HepG2 (cell line): ENCODE results near the gene NFATC3. TPM values are rescaled to one million over a fixed set of nuclear protein-coding genes. Genes with fewer than 3 reads are reported as not detected.

Source experiments
- LCORL ChIP-seq, 2 experiments: fragments of 450-650 bp in 1 of 2; sonication (generic) in 1 of 2; formaldehyde crosslinking in 1 of 2; IDR thresholded peaks; 2 replicates each; pipeline versions ENCODE4 v1.5.0 to v1.6.1; 2017 to 2020; ENCODE audit warnings: antibody characterized with exemption in 1 of 2, missing genetic modification reagents in 1 of 2
- NRL ChIP-seq: sonication (generic); formaldehyde crosslinking; IDR thresholded peaks from 2 replicates; pipeline ENCODE4 v1.5.0; 2020; ENCODE audit warnings: missing genetic modification reagents, mild to moderate bottlenecking, moderate library complexity, borderline replicate concordance
- PITX1 ChIP-seq: sonication (generic); formaldehyde crosslinking; IDR thresholded peaks from 2 replicates; pipeline ENCODE4 v1.5.1; 2020; ENCODE audit warnings: mild to moderate bottlenecking, missing genetic modification reagents
- PRDM15 ChIP-seq: sonication (generic); formaldehyde crosslinking; IDR thresholded peaks from 2 replicates; pipeline ENCODE4 v1.4.0; 2020; ENCODE audit warnings: missing genetic modification reagents
- TBL1XR1 ChIP-seq: fragments of 150-350 bp; IDR thresholded peaks from 2 replicates; pipeline ENCODE4 v1.6.1; 2014; ENCODE audit warnings: borderline replicate concordance, low read length; ENCODE audit not compliant: partially characterized antibody
- TBX2 ChIP-seq: sonication (generic); formaldehyde crosslinking; IDR thresholded peaks from 2 replicates; pipeline ENCODE4 v1.5.0; 2020; ENCODE audit warnings: missing genetic modification reagents, mild to moderate bottlenecking, borderline replicate concordance
- ZBTB14 ChIP-seq: sonication (generic); formaldehyde crosslinking; IDR thresholded peaks from 2 replicates; pipeline ENCODE4 v1.4.0; 2020; ENCODE audit warnings: missing genetic modification reagents
- ZFP1 ChIP-seq: IDR thresholded peaks from 2 replicates; pipeline ENCODE4 v1.6.1; 2016
- ZFP91 ChIP-seq: sonication (generic); formaldehyde crosslinking; IDR thresholded peaks from 2 replicates; pipeline ENCODE4 v1.9.0; 2022; ENCODE audit warnings: missing genetic modification reagents, mild to moderate bottlenecking, borderline replicate concordance
- ZNF232 ChIP-seq: sonication (generic); formaldehyde crosslinking; IDR thresholded peaks from 2 replicates; pipeline ENCODE4 v1.4.0; 2020; ENCODE audit warnings: missing genetic modification reagents, borderline replicate concordance
- ZNF281 ChIP-seq: sonication (generic); formaldehyde crosslinking; IDR thresholded peaks from 2 replicates; pipeline ENCODE4 v1.4.0; 2020; ENCODE audit warnings: missing genetic modification reagents, borderline replicate concordance
- ZNF790 ChIP-seq: sonication (generic); formaldehyde crosslinking; IDR thresholded peaks from 2 replicates; pipeline ENCODE4 v1.8.0; 2022; ENCODE audit warnings: missing genetic modification reagents, mild to moderate bottlenecking, borderline replicate concordance
- polyA plus RNA-seq, 8 experiments: library from polyadenylated mRNA; depleted of rRNA in 3 of 8; stranded (reverse) in 7 of 8; unstranded in 1 of 8; fragments of >200 nt; fragmentation: Illumina TruSeq in 4 of 8; extraction: Trizol in 4 of 8; gene quantifications; 2 replicates each; pipeline versions ENCODE4 v1.2.1 to v1.2.3, GENCODE V29; 2011 to 2016; ENCODE audit warnings: low read depth in 4 of 8, missing spikeins in 1 of 8, mixed read lengths in 1 of 8; ENCODE audit not compliant: insufficient read depth in 1 of 8
- total RNA-seq, 5 experiments: library from RNA; depleted of rRNA; stranded (reverse); fragments of >200 nt; fragmentation: Illumina TruSeq; extraction: Trizol; gene quantifications; 2 replicates each; pipeline ENCODE4 v1.2.3, GENCODE V29; 2016; ENCODE audit warnings: low read depth in 1 of 5

Gene NFATC3
- total and polyA plus RNA-seq, 2 of the 13 experiments (the other 11 are each of a cell fraction or from before 2014, with no cell fraction given) = 52.6 to 62.7 TPM

- TF ChIP-seq TBX2 (CRISPR knock-in tag) = peak; percentile 38
- peak; percentile 92 for TF ChIP-seq ZNF281 (CRISPR knock-in tag)
- peak; percentile 52 for TF ChIP-seq PITX1 (CRISPR knock-in tag)
- 0 out of 2 replicates have a peak, but pooled peaks have one; percentile 50 for TF ChIP-seq ZNF232 (CRISPR knock-in tag)
- 0 out of 2 replicates have a peak, but pooled peaks have one; percentile 34 for TF ChIP-seq NRL (CRISPR knock-in tag)
- peak; percentile 85 for TF ChIP-seq TBL1XR1
- no peak for TF ChIP-seq PRDM15
- no peak for TF ChIP-seq ZBTB14
- peak; percentile 86; the same call in 1 of the 2 replicates for TF ChIP-seq ZNF790 (CRISPR knock-in tag)
- TF ChIP-seq ZFP1 = 0 out of 2 replicates have a peak, but pooled peaks have one; percentile 46
- no peak for TF ChIP-seq LCORL (IDR thresholded peaks at IDR 0.05)
- peak; percentile 60; the same call in 1 of the 2 replicates for TF ChIP-seq LCORL (CRISPR knock-in tag; IDR thresholded peaks at IDR 0.05)
- peak; percentile 79 for TF ChIP-seq ZFP91 (CRISPR knock-in tag)
Observed at GRCh38 chr16:68234188-68235107, 149.3 kb downstream of the NFATC3 start (continued).
